ENCODE data around the gene FAM151B.

The FAM151B gene

DNA sequence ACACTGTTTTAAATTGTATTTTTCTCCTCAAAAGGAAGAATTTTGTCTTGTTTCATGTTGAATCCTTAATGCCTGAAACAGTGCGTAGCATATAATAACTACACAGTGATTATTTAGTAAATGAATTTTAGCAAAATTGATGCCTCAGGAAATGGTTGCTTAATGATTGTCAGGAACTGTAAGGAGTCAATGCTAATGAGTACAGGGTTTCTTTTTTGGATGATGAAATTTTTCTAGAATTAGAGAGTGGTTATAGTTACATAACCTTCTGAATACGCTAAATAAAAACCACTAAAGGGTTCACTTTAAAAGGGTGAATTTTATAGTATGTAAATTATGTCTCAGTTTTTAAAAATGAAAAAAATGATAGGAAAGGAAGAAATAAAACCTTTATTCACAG, 14.9 kb downstream of the FAM151B start:
- DNase-seq (ENCODE audit: low read depth): no peak
- H3K4me3 ChIP-seq (ENCODE audit: low read depth, low read length): no peak overlapping the region
- TF ChIP-seq, protein P1, sequence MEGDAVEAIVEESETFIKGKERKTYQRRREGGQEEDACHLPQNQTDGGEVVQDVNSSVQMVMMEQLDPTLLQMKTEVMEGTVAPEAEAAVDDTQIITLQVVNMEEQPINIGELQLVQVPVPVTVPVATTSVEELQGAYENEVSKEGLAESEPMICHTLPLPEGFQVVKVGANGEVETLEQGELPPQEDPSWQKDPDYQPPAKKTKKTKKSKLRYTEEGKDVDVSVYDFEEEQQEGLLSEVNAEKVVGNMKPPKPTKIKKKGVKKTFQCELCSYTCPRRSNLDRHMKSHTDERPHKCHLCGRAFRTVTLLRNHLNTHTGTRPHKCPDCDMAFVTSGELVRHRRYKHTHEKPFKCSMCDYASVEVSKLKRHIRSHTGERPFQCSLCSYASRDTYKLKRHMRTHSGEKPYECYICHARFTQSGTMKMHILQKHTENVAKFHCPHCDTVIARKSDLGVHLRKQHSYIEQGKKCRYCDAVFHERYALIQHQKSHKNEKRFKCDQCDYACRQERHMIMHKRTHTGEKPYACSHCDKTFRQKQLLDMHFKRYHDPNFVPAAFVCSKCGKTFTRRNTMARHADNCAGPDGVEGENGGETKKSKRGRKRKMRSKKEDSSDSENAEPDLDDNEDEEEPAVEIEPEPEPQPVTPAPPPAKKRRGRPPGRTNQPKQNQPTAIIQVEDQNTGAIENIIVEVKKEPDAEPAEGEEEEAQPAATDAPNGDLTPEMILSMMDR (IDR thresholded peaks at IDR 0.05; ENCODE audit: low read depth, low read length, missing control alignments): no peak

DNA sequence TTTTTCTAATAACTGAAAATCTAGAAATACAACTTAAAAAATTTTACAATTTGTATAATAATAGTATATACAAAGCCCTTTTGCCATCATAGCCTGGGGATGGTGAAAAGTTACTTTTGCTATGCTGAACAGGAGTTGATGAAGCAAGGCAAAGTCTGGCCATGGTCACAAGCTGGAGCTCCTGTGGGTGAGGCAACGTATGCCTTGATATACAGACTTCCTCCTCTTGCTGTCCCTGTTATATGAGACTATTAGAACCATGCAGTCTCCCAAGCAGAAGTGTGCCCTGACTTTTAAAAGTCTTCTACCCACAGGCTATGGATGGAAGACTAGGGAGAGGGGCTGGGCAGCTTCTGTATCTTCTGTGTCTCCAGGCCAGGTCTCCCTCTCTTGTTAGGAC, 15.7 kb downstream of the FAM151B start:
- H3K4me3 ChIP-seq (ENCODE audit: low read depth, low read length): no peak overlapping the region
- TF ChIP-seq, protein P1 (IDR thresholded peaks at IDR 0.05; ENCODE audit: low read depth, low read length, missing control alignments): no peak
- no peak for DNase-seq (ENCODE audit: low read depth)

DNA sequence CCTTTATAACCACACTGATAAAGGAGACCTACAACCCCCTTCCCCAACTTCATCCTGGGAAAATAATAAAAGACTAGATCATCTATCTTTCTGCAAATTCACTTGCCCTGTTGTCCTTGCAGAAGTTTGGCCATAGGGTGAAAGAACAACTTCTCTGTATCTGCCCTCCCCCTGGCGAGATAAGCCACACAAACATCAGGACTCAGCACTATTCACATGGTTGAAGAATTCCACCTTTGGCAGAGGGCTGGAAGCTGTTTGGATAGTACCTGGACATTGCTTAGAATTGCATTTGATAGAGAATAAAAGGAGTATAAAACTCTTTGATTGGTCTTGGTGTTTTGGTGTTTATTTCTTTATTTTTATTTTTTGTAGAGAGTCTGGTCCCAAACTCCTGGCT, 16.9 kb downstream of the FAM151B start:
- TF ChIP-seq, protein P1 (IDR thresholded peaks at IDR 0.05; ENCODE audit: low read depth, low read length, missing control alignments): no peak
- DNase-seq (ENCODE audit: low read depth): no peak

DNA sequence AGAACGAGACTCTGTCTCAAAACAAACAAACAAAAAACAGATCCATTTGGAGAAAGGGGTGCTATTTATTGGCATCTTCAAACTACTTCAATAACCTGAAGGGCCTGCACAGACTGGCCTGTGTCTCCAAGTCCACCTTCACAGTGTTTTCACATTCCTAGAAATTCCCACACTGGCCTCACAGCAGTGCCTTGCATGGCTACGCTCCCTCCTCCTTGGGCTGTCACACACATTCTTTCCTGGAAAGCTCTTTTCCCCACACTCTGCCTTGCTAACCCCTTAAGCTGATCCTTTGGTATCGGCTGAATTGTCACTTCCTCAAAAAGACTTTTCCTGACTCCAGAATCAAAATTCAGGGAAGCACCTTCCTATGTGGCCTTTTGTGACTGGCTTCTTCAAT, 19.8 kb downstream of the FAM151B start:
- TF ChIP-seq, protein P1 (IDR thresholded peaks at IDR 0.05; ENCODE audit: low read depth, low read length, missing control alignments): no peak
- H3K4me3 ChIP-seq (ENCODE audit: low read depth, low read length): no peak overlapping the region
- no peak for DNase-seq (ENCODE audit: low read depth)

More for the DNA sequence above, 16.9 kb downstream of the FAM151B start:
- no peak overlapping the region for H3K4me3 ChIP-seq (ENCODE audit: low read depth, low read length)

DNA sequence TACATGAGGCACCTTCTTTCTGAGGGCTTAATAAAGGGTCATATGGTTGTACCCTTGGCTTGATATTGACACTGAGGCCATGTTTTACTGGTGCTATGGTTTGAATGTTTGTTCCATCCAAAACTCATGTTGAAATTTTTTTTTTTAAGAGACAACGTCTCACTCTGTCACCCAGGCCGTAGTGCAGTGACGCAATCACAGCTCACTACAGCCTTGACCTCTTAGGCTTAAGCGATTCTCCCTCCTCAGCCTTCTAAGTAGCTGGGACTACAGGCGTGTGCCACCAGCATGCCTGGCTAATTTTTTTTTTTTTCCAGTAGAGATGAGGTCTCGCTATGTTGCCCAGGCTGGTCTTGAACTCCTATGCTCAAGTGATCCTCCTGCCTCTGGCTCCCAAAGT, 20.9 kb downstream of the FAM151B start:
- no peak overlapping the region for H3K4me3 ChIP-seq (ENCODE audit: low read depth, low read length)
- no peak for DNase-seq (ENCODE audit: low read depth)
- TF ChIP-seq, protein P1 (IDR thresholded peaks at IDR 0.05; ENCODE audit: low read depth, low read length, missing control alignments): no peak

DNA sequence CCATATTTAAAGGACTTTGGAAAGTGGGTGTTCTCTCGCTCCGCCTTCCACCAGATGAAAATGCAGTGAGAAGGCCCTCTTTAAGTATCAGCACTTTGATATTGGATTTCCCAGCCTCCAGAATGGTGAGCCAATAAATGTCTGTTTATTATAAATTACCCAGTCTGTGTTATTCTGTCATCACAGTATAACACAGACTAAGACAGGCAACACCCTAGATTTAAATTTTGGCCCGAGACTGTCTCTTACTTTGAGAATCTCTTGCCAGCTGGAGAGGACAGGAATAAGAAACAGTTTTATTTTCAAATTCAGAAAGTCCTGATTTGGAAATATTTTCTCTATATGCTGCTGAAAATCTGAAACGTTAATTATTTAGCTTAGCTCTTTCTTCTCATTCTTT, 21.5 kb downstream of the FAM151B start:
- TF ChIP-seq, protein P1 (IDR thresholded peaks at IDR 0.05; ENCODE audit: low read depth, low read length, missing control alignments): no peak
- H3K4me3 ChIP-seq (ENCODE audit: low read depth, low read length): no peak overlapping the region
- no peak for DNase-seq (ENCODE audit: low read depth)

DNA sequence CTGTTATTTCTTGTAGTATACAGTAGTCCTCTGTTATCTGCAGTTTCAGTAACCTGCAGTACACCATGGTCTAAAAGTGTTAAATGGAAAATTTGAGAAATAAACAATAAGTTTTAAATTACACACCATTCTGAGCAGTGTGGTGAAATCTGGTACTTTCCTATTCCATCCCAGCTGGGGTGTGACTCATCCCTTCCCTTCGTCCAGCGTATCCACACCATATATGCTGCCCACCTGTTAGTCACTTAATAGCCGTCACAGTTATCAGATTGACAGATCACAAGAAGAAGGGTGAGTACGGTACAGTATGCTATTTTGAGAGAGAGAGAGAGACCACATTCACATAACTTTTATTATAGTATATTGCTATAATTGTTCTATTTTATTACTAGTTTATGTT, 28.9 kb downstream of the FAM151B start:
- TF ChIP-seq, protein P1 (IDR thresholded peaks at IDR 0.05; ENCODE audit: low read depth, low read length, missing control alignments): no peak
- no peak overlapping the region for H3K4me3 ChIP-seq (ENCODE audit: low read depth, low read length)
- DNase-seq (ENCODE audit: low read depth): no peak

All from GM12864 (cell line).